ENCODE data around the gene DOCK9. TPM values are rescaled to one million over a fixed set of nuclear protein-coding genes. Genes with fewer than 3 reads are reported as not detected.

DOCK9 gene
- total RNA-seq, 6 experiments from 2014 or later, result 16.5 to 24.3 (median 18.1) TPM

GRCh38 chr13:98749501-98749900, 228.4 kb downstream of the DOCK9 start:
- no peak overlapping the region for H3K27ac ChIP-seq
- ATAC-seq (no peak), DNase-seq (no peak)
- peaks cover 0 to 22% (median 9%) of the 10 kb centered on the region in 4 donors for H3K4me1 ChIP-seq
- 65% methylated on average over 2 of the region's 3 CpGs for WGBS (ENCODE audit: insufficient coverage, low coverage, low lambda C conversion rate, missing lambda C conversion rate)
- H3K4me3 ChIP-seq, result no peak overlapping the region
- no peaks in the 10 kb centered on the region for H3K27me3 ChIP-seq
- no peaks in the 10 kb centered on the region for H3K36me3 ChIP-seq
- TF ChIP-seq POLR2A (IDR thresholded peaks at IDR 0.05), result no peak
- no peaks in the 10 kb centered on the region for H3K9me3 ChIP-seq
- intact Hi-C loops (cut with DNase I), result no loop called here

GRCh38 chr13:98746968-98747367, 230.9 kb downstream of the DOCK9 start:
- Histone ChIP-seq H3K27ac (peak overlapping the region in 1 of 3 donors; percentile 26), H3K9me3 (no peaks in the 10 kb centered on the region), H3K36me3 (no peaks in the 10 kb centered on the region), H3K4me1 (peaks cover 0 to 35% (median 9%) of the 10 kb centered on the region in 4 donors), H3K27me3 (no peaks in the 10 kb centered on the region), H3K4me3 (no peak overlapping the region)
- WGBS (ENCODE audit: insufficient coverage, low coverage, low lambda C conversion rate, missing lambda C conversion rate), result 47% methylated on average over 5 of the region's 8 CpGs
- intact Hi-C loops (cut with DNase I), result no loop called here
- ATAC-seq (peak; percentile 71 to 86 (median 82)), DNase-seq (peak in 2 of 3 donors; percentile 63 to 67)
- TF ChIP-seq CTCF (IDR thresholded peaks at IDR 0.05), result no peak

Small RNA genes lying within 50 kb of the gene (small RNA-seq; reads per million reads assigned to genes)
- gene AL161420.1, result 0 reads per million in 2 experiments
- gene RNU6-83P, result 0 reads per million in 2 experiments

Other genes starting within 250 kb of the DOCK9 start
- 10 to 100 TPM; 13.5 to 26.8 (median 17.3) TPM for gene SLC15A1, start 225.4 kb downstream of the DOCK9 start, total RNA-seq
- gene UBAC2, start 222.8 kb upstream of the DOCK9 start, total RNA-seq, result 10 to 100 TPM; 30.2 to 45.0 (median 37.0) TPM

All from right lobe of liver (tissue), 6 donors.